ENCODE data around the gene NAP1L1.

The NAP1L1 gene, protein sequence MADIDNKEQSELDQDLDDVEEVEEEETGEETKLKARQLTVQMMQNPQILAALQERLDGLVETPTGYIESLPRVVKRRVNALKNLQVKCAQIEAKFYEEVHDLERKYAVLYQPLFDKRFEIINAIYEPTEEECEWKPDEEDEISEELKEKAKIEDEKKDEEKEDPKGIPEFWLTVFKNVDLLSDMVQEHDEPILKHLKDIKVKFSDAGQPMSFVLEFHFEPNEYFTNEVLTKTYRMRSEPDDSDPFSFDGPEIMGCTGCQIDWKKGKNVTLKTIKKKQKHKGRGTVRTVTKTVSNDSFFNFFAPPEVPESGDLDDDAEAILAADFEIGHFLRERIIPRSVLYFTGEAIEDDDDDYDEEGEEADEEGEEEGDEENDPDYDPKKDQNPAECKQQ

GRCh38 chr12:76083904-76084862 is at the start of gene NAP1L1:
Gene NAP1L1, minus strand, starts transcription at chr12:76084685. Its CDS starts 10,466 bp downstream, at chr12:76074219.
- DNase-seq (ENCODE audit: low read depth, low spot score), result peak; percentile 88

DNA sequence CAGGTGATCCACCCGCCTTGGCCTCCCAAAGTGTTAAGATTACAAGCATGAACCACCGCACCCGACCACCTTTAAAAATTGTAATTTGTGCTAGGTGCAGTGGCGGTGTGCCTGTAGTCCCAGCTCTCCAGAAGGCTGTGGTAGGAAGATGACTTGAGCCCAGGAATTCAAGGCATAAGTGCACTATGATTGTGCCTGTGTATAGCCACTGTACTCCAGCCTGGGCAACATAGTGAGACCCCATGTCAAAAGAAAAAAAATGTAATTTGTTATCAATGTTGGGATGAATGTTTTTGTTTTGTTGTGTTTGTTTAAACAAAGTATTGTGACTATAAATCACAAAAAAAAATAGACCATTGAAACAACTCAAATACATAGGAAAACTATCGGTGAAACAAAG is 43.1 kb upstream of the NAP1L1 start:
- no peak for DNase-seq (ENCODE audit: low read depth, low spot score)

DNA sequence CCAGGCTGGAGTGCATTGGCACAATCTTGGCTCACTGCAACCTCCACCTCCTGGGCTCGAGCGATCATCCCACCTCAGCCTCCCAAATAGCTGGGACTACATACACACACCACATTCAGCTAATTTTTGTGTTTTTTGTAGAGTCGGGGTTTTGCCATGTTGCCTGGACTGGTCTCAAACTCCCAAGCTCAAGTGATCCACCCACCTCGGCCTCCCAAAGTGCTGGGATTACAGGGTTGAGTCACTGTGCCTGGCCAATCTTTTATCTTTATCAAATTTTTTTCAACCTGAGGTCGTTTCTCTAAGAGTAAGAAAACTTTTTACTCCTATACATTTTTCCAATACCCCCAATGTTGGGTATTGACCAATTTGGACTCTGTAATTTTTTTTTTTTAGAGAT is 40.0 kb upstream of the NAP1L1 start:
- no peak for DNase-seq (ENCODE audit: low read depth, low spot score)

DNA sequence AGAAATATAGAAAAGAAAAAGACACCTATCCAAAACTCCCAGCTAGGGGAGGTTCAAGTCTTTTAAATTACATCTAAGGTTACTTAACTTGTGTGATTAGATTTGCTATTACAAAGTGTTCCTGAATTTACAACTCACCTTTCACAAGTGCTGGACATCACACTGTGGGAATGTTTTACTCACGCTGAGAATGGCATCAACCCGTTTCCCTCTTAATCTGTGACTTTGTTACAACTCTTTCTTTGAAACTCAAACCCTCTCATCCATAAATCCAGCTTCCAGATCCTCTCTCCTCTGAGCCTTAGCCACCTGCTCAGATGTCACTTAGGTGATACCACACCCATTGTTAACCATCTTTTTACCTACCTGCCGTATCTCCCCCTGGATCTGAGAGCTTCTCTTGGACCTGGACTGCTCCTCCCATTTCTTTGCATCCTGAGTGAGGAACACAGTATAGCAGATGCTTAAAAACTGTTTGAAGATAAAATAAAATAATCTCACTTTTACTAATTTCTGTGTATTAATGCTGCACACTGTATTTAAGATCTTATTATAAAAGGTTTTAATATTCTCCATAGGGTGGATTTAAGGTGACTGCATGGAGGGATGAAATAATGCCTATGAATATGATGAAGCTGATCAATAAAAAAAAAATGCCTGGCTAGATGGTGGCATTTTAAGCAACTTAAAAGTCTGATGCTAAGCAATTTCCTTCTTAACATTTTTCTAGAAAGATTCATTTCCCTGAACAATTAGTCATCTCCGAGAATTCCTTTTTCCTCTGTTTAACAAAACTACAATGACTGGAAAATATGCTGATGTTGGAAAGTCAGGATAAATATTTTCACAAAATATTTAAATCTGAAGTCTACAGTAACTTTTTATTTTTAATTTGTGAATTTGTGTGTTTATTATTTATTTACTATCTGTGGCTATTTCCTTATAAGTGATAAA is 39.1 kb upstream of the NAP1L1 start:
- DNase-seq (ENCODE audit: low read depth, low spot score), result no peak

DNA sequence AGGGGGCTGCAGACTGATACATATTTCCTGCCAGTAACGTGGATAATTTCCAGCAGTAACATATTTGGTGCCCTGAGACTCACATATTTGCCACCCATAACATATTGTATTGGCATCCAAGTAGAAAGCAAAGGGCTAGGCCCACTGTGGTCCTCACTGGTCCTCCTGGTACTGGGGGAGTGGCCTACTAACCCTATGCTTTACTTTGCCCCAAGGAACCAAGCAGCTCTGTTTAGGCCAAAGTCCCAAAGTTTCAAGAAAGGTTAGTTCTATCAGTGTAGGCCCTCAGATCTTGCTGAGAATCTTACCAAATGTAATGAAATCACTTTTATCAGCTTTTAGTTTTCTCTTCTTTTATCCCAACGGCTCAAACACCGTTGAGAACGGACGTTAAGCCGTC is 35.4 kb upstream of the NAP1L1 start:
- no peak for DNase-seq (ENCODE audit: low read depth, low spot score)

DNA sequence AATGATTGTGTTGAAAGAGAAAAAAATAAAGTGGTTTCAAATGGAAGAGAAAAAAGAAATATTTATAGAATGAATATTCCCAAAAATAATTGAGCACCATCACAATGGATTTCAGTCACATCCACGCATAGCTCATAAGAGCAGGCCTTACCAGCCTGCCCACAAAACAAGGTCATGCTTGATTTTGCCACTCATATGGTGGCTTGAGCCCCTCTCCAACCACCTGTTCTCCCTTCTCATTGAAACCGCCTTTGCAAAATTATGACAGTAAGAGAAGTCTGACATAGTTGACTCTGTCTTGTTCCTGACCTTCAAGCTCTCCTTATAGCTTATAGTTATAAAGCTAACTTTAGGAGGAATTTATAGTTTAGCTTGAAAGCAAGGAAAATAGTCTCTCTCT is 33.3 kb upstream of the NAP1L1 start:
- no peak for DNase-seq (ENCODE audit: low read depth, low spot score)

- DNase-seq (ENCODE audit: low read depth, low spot score), result no peak
Observed at GRCh38 chr12:76117067-76117691, 32.7 kb upstream of the NAP1L1 start.

GRCh38 chr12:76113800-76114757 is 29.6 kb upstream of the NAP1L1 start:
- DNase-seq (ENCODE audit: low read depth, low spot score), result no peak

DNA sequence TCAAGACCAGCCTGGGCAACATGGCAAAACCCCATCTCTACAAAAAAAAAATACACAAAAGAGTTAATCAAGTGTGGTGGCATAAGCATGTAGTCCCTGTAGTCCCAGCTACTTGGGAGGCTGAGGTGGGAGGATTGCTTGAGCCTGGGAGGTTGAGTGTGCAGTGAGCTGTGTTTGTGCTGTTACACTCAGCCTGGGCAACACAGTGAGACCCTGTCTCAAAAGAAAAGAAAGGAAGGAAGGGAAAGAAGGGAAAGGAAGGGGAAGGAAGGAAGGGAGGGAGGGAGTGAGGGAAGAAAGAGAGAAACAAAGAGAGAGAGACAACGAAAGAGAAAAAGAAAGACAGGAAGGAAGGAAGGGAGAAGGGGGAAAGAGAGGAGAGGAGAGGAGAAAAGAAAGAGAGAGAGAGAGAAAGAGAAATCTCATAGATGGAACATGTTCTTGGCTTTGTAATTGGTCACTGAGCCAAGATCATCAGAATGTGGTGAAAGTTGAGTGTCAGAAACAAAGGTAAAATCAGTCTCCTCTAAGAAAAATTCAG is 26.8 kb upstream of the NAP1L1 start:
- DNase-seq (ENCODE audit: low read depth, low spot score), result no peak

GRCh38 chr12:76109879-76110278 is 25.4 kb upstream of the NAP1L1 start:
- no peak for DNase-seq (ENCODE audit: low read depth, low spot score)

DNA sequence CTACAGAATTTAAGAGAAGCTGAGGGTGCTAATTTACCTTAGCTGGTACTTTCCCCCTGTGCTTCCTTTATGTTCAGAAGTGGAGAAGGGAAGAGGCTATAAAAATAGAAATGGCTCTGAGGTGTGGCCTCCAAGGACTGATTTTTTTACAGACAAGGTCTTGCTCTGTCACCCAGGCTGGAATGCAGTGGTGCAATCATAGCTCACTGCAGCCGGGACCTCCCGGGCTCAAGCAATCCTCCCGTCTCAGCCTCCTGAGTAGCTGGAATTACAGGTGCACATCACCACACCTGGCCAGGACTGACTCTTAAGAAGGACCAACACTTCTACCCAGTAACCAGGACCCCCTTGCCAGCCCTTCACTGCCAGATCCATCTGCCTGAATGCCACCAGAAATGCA is 23.9 kb upstream of the NAP1L1 start:
- no peak for DNase-seq (ENCODE audit: low read depth, low spot score)

DNA sequence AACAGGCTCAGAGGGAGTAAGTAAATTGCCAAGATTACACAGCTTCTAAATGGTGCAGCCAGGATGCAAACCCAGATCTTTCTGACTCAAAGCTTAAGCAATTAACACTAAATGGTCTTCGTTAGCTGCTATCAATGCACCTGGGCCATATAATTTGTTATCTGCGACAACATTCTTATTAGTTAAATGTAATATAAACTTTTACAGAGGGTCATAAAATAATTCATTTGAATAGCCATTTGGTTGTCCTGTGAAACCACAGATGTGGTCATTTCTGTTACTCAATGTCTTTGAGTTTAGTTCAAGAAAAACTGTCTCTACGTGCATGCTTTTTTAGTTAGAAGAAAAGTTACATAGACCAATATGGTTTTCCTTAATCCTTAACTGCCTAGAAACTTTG is 22.1 kb upstream of the NAP1L1 start:
- no peak for DNase-seq (ENCODE audit: low read depth, low spot score)

DNA sequence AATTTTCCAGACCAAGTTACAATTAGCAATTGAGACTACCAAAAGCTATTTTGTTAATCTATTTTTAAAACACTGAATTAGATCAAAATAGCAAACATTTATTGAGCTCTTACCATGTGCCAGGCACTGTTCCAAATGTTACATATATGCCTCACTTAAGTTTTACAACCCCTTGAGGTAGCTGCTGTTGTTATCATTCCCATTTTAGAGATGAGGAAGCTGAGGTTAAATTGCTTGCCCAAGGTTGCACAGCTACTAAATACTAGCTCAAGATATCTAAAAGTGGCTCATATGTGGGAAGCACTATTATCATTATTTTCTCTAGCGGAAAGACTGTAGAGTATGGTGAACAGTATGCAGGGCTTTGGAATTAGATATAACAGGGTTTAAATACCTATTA is 19.5 kb upstream of the NAP1L1 start:
- DNase-seq (ENCODE audit: low read depth, low spot score), result no peak

GRCh38 chr12:76101739-76102385 is 17.4 kb upstream of the NAP1L1 start:
- DNase-seq (ENCODE audit: low read depth, low spot score), result no peak

DNA sequence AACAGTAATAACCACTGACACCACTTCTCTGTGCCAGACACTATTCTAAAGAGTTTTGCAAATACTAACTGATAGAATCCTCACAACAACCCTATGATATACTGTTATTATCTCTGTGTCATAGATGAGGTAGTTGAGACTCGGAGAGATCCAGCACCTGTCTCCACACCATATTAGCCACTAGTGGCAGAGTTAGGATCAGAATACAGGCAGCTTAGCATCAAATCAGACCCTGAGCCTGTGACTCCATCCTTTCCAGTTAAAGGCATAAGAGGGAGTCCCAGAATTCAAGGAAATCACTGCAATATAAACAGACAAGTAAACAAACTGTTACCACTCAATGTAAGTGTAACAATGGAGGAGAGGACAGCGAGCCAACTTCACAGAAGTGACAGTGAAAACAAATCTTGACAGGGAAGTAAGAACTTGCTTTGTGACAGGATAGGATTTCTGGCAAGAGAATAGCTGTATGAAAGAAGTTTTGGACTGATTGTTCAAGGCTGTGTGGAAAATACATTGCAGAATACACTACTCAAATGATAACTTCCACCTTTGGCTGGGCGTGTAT is 11.7 kb upstream of the NAP1L1 start:
- no peak for DNase-seq (ENCODE audit: low read depth, low spot score)

- no peak for DNase-seq (ENCODE audit: low read depth, low spot score)
Observed at GRCh38 chr12:76094754-76095153, 10.3 kb upstream of the NAP1L1 start.

DNA sequence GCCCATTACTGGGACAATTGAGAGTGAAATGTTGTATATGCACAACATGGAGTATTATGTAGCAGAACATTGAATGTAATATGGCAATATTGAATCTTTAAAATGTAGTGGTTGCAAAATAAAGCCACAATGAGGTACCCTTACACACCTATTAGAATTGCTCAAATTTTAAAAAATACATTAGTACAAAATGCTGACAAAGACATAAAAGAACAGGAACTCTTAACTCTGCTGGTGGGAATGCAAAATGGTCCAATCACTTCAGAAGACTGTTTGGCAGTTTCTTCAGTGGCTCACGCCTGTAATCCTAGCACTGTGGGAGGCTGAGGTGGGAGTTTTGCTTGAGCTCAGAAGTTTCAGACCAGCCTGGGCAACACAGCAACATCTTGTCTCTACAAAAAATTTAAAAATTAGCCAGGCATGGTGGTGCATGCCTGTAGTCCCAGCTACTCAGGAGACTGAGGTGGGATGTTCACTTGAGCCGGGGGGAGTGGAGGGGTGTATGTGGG is 6.8 kb upstream of the NAP1L1 start:
- no peak for DNase-seq (ENCODE audit: low read depth, low spot score)

- DNase-seq (ENCODE audit: low read depth, low spot score), result no peak
Observed at GRCh38 chr12:76085520-76085868, 1.0 kb upstream of the NAP1L1 start.
